Spleen (tissue), 7 donors: Measurements from ENCODE around the gene ITGA2.

Experiments used
- CTCF ChIP-seq, 11 experiments: fragments of 200-600 bp in 7 of 11; fragments of 450-650 bp in 4 of 11; sonication (generic) in 4 of 11; IDR thresholded peaks in 8 of 11; conservative IDR thresholded peaks in 3 of 11; 1 replicate in 7 of 11; 2 replicates in 4 of 11; pipeline versions ENCODE4 v1.4.0 to v1.8.0; 2016 to 2021; ENCODE audit warnings: antibody characterized with exemption in 11 of 11, inconsistent platforms in 4 of 11, mild to moderate bottlenecking in 1 of 11
- POLR2A ChIP-seq, 3 donors: fragments of 450-650 bp; IDR thresholded peaks; one replicate each; pipeline ENCODE4 v1.5.1; 2017; ENCODE audit warnings: antibody characterized with exemption in 3 of 3, mild to moderate bottlenecking in 1 of 3
- donor health status: DM: no; HTN: no; CAD: no; lungs with moderate emphysema.
- donor health status: DM: no; HTN: no; CAD: no.
- donor health status: DM: no; HTN: no; CAD: no.

GRCh38 chr5:52964138-52964537 is 25.0 kb upstream of the ITGA2 start:
- TF ChIP-seq POLR2A (IDR thresholded peaks at IDR 0.05) (no peak), CTCF (IDR thresholded peaks at IDR 0.05 in 8 of 11, conservative IDR thresholded peaks at IDR 0.05 in 3 of 11) (no peak)
